Measurements from ENCODE around the gene SYNRG. TPM values are rescaled to one million over a fixed set of nuclear protein-coding genes. Genes with fewer than 3 reads are reported as not detected.

The SYNRG gene
- total and polyA plus RNA-seq, 2 donors (not counting 1 experiment from before 2014, with no cell fraction given): 20.4 to 21.5 TPM

DNA sequence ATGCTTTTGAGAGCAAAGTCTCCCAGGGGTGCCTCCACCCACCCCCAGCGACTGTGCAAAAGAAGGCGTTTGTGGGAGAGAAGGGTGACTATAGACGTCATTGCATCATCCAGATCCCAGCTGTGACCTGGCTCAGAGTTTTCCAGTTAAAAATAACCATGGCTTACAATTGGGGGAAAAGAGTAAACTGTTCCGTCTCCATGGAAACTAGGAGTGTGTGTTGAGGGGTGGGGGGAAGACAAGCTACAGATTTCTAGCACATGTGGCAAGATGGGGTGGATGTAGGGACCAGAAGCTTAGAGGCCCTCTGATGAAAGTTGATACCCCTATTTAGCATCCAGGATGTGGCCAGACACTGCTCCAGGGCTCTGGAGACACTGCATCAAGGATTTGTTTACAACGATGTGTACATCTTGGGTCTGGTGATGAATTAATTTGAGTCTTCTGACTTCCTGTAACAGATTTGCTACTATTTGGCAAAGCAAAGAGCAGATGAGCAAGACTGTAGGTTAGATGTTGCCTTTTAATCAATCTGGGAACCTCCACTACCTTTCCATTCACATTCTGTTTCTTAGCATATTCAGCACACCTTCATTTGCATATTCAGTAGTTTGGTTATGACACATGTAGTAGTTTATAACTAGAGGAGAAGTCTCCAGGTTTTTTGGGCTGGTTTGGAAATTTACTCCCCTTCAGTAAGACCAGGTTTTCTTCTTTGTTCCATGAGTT lies 125.7 kb downstream of the SYNRG start:
- TF ChIP-seq CTCF (conservative IDR thresholded peaks at IDR 0.05 in 1 of 2, IDR thresholded peaks at IDR 0.05 in 1 of 2; ENCODE audit: low read depth in 1 of 2, low read length in 2 of 2): no peak
- TF ChIP-seq EZH2 (IDR thresholded peaks at IDR 0.05; ENCODE audit: low read length, missing control alignments): no peak
- peak overlapping the region; percentile 68 for H3K27ac ChIP-seq (ENCODE audit: insufficient read depth, low read length)

GRCh38 chr17:37481001-37481665 lies 128.1 kb downstream of the SYNRG start:
- no peak for DNase-seq (ENCODE audit: low read depth in 2 of 2)
- Histone ChIP-seq H2AFZ (ENCODE audit: low read length) (no peak overlapping the region), H3K36me3 (ENCODE audit: control insufficient read depth, insufficient read depth, low read length) (peaks cover 2% of the 10 kb centered on the region), H3K27ac (ENCODE audit: insufficient read depth, low read length) (no peak overlapping the region), H3K9me3 (ENCODE audit: control insufficient read depth, insufficient read depth, low read depth, low read length) (no peaks in the 10 kb centered on the region), H3K4me3 (replicated peaks in 1 of 4; ENCODE audit: control extremely low read depth in 1 of 4, insufficient read depth in 1 of 4, low read depth in 3 of 4, low read length in 4 of 4) (no peak overlapping the region), H3K4me2 (ENCODE audit: extremely low read depth, insufficient read depth, low read length) (no peak overlapping the region), H3K4me1 (ENCODE audit: control insufficient read depth, extremely low read depth, insufficient read depth, low read length) (peaks cover 27% of the 10 kb centered on the region), H3K9ac (ENCODE audit: insufficient read depth, low read length) (no peak overlapping the region), H3K79me2 (ENCODE audit: control insufficient read depth, insufficient read depth, low read length) (no peaks in the 10 kb centered on the region), H3K27me3 (ENCODE audit: control insufficient read depth, insufficient read depth, low read length) (no peaks in the 10 kb centered on the region), H4K20me1 (ENCODE audit: control insufficient read depth, extremely low read depth, insufficient read depth, low read length) (no peaks in the 10 kb centered on the region)
- TF ChIP-seq EZH2 (IDR thresholded peaks at IDR 0.05; ENCODE audit: low read length, missing control alignments): no peak
- no peak for TF ChIP-seq CTCF (conservative IDR thresholded peaks at IDR 0.05 in 1 of 2, IDR thresholded peaks at IDR 0.05 in 1 of 2; ENCODE audit: low read depth in 1 of 2, low read length in 2 of 2)

More for the DNA sequence above, 125.7 kb downstream of the SYNRG start:
- no peaks in the 10 kb centered on the region for H3K9me3 ChIP-seq (ENCODE audit: control insufficient read depth, insufficient read depth, low read depth, low read length)
- no peaks in the 10 kb centered on the region for H4K20me1 ChIP-seq (ENCODE audit: control insufficient read depth, extremely low read depth, insufficient read depth, low read length)
- no peaks in the 10 kb centered on the region for H3K27me3 ChIP-seq (ENCODE audit: control insufficient read depth, insufficient read depth, low read length)
- peak overlapping the region; percentile 28 for H3K9ac ChIP-seq (ENCODE audit: insufficient read depth, low read length)
- H3K4me3 ChIP-seq (replicated peaks in 1 of 4; ENCODE audit: control extremely low read depth in 1 of 4, insufficient read depth in 1 of 4, low read depth in 3 of 4, low read length in 4 of 4): peak overlapping the region in 1 of 4 experiments; percentile 17
- DNase-seq (ENCODE audit: low read depth in 2 of 2): peak; percentile 75 to 98
- no peaks in the 10 kb centered on the region for H3K79me2 ChIP-seq (ENCODE audit: control insufficient read depth, insufficient read depth, low read length)
- no peak overlapping the region for H2AFZ ChIP-seq (ENCODE audit: low read length)
- H3K4me2 ChIP-seq (ENCODE audit: extremely low read depth, insufficient read depth, low read length): peak overlapping the region; percentile 63
- peaks cover 1% of the 10 kb centered on the region for H3K36me3 ChIP-seq (ENCODE audit: control insufficient read depth, insufficient read depth, low read length)
- peaks cover 21% of the 10 kb centered on the region for H3K4me1 ChIP-seq (ENCODE audit: control insufficient read depth, extremely low read depth, insufficient read depth, low read length)

- no peaks in the 10 kb centered on the region for H3K27me3 ChIP-seq (ENCODE audit: control insufficient read depth, insufficient read depth, low read length)
- DNase-seq (ENCODE audit: low read depth in 2 of 2): no peak
- no peaks in the 10 kb centered on the region for H3K79me2 ChIP-seq (ENCODE audit: control insufficient read depth, insufficient read depth, low read length)
- no peak overlapping the region for H3K9ac ChIP-seq (ENCODE audit: insufficient read depth, low read length)
- no peaks in the 10 kb centered on the region for H3K9me3 ChIP-seq (ENCODE audit: control insufficient read depth, insufficient read depth, low read depth, low read length)
- no peaks in the 10 kb centered on the region for H4K20me1 ChIP-seq (ENCODE audit: control insufficient read depth, extremely low read depth, insufficient read depth, low read length)
- TF ChIP-seq CTCF (conservative IDR thresholded peaks at IDR 0.05 in 1 of 2, IDR thresholded peaks at IDR 0.05 in 1 of 2; ENCODE audit: low read depth in 1 of 2, low read length in 2 of 2) (no peak), EZH2 (IDR thresholded peaks at IDR 0.05; ENCODE audit: low read length, missing control alignments) (no peak)
- no peak overlapping the region for H3K27ac ChIP-seq (ENCODE audit: insufficient read depth, low read length)
- peaks cover 34% of the 10 kb centered on the region for H3K4me1 ChIP-seq (ENCODE audit: control insufficient read depth, extremely low read depth, insufficient read depth, low read length)
- H3K4me3 ChIP-seq (replicated peaks in 1 of 4; ENCODE audit: control extremely low read depth in 1 of 4, insufficient read depth in 1 of 4, low read depth in 3 of 4, low read length in 4 of 4): no peak overlapping the region
- H3K4me2 ChIP-seq (ENCODE audit: extremely low read depth, insufficient read depth, low read length): no peak overlapping the region
- H3K36me3 ChIP-seq (ENCODE audit: control insufficient read depth, insufficient read depth, low read length): peaks cover 5% of the 10 kb centered on the region
- no peak overlapping the region for H2AFZ ChIP-seq (ENCODE audit: low read length)
Measured at GRCh38 chr17:37480427-37480826, 128.8 kb downstream of the SYNRG start.

Measured in fibroblast of lung (primary cell).